ENCODE data around the gene LAMTOR3. TPM values are rescaled to one million over a fixed set of nuclear protein-coding genes. Genes with fewer than 3 reads are reported as not detected.

The LAMTOR3 gene, protein sequence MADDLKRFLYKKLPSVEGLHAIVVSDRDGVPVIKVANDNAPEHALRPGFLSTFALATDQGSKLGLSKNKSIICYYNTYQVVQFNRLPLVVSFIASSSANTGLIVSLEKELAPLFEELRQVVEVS
- 45.0 TPM for polyA plus RNA-seq (2013, experiment 1 of 4)
- 50.1 TPM for polyA plus RNA-seq (2013, experiment 2 of 4)
- 53.0 TPM for polyA plus RNA-seq (2013, experiment 3 of 4)
- 49.1 TPM for polyA plus RNA-seq (2013, experiment 4 of 4)

DNA sequence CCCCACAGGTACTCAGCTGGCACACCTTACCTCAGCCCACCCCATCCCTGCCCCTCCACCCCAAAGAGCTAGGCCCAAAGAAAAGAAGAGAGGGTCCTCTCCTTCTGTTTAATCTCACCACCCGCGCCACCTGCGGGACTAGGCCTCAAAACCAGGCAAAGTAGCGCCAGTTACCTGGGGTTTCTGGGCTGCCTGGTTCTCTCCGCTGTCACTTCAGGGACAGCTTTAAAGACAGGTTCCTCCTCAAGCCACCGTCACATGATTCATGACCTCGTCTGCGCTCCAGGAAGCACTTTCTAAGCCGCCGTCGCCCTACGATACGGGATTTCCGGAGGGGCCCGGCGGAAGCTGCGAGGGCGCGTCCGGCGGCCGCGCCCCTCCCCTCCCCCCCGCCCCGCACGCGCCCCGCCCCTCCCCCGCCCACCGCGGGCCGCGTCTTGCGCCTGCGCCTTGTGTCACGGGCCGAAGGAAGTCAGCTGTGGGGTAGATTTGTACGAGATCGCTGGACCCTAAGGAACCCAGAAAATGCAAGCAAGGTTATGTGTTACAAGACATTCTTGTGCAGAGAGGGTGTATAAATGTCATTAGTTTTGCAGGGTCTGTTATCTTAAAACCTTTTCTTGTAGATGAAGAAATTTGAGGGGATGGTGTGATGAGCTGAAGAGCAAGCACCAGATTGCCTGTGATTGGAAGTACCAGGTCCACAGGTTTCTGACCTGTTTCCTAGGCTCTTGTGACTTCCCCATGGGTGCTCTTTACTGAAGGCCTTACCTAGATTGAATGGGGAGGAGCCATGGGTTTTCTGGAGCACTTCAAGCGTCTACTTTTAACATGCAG, at the start of gene LAMTOR3:
Gene LAMTOR3, minus strand, starts transcription at position 267 of the 837 bp plus-strand sequence. CDS start 464 bp downstream, outside the sequence.
- WGBS, 2 experiments = 1 to 3% methylated on average over 37 to 40 of the region's 40 CpGs
- Histone ChIP-seq H3K27me3 (ENCODE audit: control insufficient read depth, insufficient read depth, low read length, poor library complexity, severe bottlenecking) (no peaks in the 10 kb centered on the region), H3K27ac (ENCODE audit: insufficient read depth, low read depth, low read length, poor library complexity, severe bottlenecking) (peak within 1 kb of the TSS; percentile 36)

DNA sequence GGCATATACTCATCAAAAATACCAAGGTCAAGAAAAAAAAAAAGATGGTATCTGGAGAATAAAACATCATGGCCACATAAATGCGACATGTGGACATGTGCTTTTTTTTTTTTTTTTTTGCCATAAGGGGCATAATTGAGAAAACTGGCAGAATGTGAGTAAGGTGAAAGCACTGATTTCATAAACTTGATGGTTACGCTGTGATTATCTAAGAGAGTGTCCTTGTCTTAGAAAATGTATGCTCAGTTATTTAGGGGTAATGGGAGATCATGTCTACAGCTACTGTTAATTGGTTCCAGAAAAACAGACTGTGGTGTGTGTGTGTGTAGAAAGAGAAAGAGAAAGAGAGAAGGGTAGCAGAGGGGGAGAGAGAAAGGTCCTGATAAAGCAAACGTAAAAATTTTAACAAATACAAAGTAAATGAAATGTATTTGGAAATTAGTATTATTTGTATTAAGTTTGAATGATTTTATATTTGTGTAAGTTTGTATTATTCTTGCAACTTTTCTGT, 44.1 kb upstream of the LAMTOR3 start:
- Histone ChIP-seq H3K9me3 (ENCODE audit: control insufficient read depth, low read length) (no peaks in the 10 kb centered on the region), H3K27ac (ENCODE audit: insufficient read depth, low read depth, low read length, poor library complexity, severe bottlenecking) (no peak overlapping the region), H3K36me3 (ENCODE audit: control insufficient read depth, insufficient read depth, low read length) (peaks cover 10% of the 10 kb centered on the region), H3K4me3 (ENCODE audit: insufficient read depth, low read depth, low read length) (no peak overlapping the region), H3K27me3 (ENCODE audit: control insufficient read depth, insufficient read depth, low read length, poor library complexity, severe bottlenecking) (no peaks in the 10 kb centered on the region), H3K4me1 (ENCODE audit: control insufficient read depth, insufficient read depth, low read length) (no peaks in the 10 kb centered on the region)
- 93 to 97% methylated on average over 2 to 3 of the region's 3 CpGs for WGBS, 2 experiments

More for the DNA sequence above, at the start of gene LAMTOR3:
- no peaks in the 10 kb centered on the region for H3K9me3 ChIP-seq (ENCODE audit: control insufficient read depth, low read length)
- H3K4me3 ChIP-seq (ENCODE audit: insufficient read depth, low read depth, low read length) = peak within 1 kb of the TSS; percentile 85
- peaks cover 6% of the 10 kb centered on the region for H3K4me1 ChIP-seq (ENCODE audit: control insufficient read depth, insufficient read depth, low read length)
- no peaks in the 10 kb centered on the region for H3K36me3 ChIP-seq (ENCODE audit: control insufficient read depth, insufficient read depth, low read length)

DNA sequence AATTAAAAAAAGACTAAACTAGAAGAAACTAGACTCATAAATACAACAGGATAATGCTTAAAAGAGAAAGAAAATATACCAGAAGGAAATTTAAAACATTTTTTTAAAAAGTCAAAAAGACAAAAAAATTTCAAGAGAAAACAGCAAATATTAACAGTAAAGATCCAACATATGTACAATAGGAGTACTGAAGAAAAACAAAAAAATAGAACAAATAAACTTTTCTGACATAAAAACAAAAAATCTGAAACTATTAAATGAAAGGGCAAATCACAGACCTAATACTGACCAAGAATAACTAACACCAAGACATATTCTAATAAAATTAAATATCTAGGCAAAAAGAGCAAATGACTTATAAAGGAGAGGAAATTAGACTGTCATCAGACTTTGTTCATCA, 40.7 kb upstream of the LAMTOR3 start:
- H3K4me3 ChIP-seq (ENCODE audit: insufficient read depth, low read depth, low read length) = no peak overlapping the region
- H3K36me3 ChIP-seq (ENCODE audit: control insufficient read depth, insufficient read depth, low read length) = peaks cover 13% of the 10 kb centered on the region
- no peaks in the 10 kb centered on the region for H3K9me3 ChIP-seq (ENCODE audit: control insufficient read depth, low read length)
- H3K4me1 ChIP-seq (ENCODE audit: control insufficient read depth, insufficient read depth, low read length) = no peaks in the 10 kb centered on the region
- no peak overlapping the region for H3K27ac ChIP-seq (ENCODE audit: insufficient read depth, low read depth, low read length, poor library complexity, severe bottlenecking)
- no peaks in the 10 kb centered on the region for H3K27me3 ChIP-seq (ENCODE audit: control insufficient read depth, insufficient read depth, low read length, poor library complexity, severe bottlenecking)

DNA sequence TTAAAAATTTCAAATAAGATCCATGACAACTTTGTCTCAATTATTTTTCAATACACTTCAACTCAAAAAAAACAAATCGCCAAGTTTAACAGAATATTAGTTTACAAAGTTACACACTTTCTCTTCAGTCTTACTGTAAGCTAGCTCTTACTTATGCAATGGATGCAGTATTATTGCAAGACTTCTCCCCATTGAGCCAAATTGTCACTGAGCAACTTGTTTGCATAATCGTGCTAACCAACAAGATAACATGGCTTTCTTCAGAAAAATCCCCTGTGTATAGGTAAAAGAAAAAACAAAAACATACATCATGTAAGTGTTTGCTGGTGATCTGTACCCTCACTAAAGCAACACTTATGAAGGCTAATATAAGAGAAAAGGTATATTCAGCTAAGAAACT, 33.3 kb upstream of the LAMTOR3 start:
- Histone ChIP-seq H3K4me1 (ENCODE audit: control insufficient read depth, insufficient read depth, low read length) (no peaks in the 10 kb centered on the region), H3K27ac (ENCODE audit: insufficient read depth, low read depth, low read length, poor library complexity, severe bottlenecking) (no peak overlapping the region), H3K9me3 (ENCODE audit: control insufficient read depth, low read length) (no peaks in the 10 kb centered on the region), H3K27me3 (ENCODE audit: control insufficient read depth, insufficient read depth, low read length, poor library complexity, severe bottlenecking) (no peaks in the 10 kb centered on the region), H3K4me3 (ENCODE audit: insufficient read depth, low read depth, low read length) (no peak overlapping the region), H3K36me3 (ENCODE audit: control insufficient read depth, insufficient read depth, low read length) (peaks cover 3% of the 10 kb centered on the region)
- WGBS, 2 experiments = 82 to 100% methylated on average over 1 to 2 of the region's 2 CpGs

DNA sequence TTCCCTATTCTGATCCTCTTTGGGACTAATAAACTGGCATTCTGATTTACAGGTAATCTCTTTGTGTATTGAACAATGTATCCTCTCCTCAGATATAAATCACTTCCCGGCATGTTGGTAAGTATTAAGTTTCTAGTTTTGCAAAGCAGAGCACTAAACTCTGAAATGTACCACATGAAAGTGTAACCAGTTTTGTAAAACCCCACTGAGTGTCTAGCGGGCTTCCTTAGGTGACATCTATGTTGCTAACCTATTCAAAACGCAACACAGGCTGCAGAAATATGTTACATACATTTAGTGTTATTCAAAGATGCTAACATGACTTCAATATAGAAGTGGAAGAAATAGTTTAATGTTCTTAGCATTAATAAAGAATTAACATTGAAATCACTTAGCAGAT, 26.9 kb upstream of the LAMTOR3 start:
- 91 to 100% methylated on average over 2 to 3 of the region's 3 CpGs for WGBS, 2 experiments
- no peak overlapping the region for H3K27ac ChIP-seq (ENCODE audit: insufficient read depth, low read depth, low read length, poor library complexity, severe bottlenecking)
- H3K27me3 ChIP-seq (ENCODE audit: control insufficient read depth, insufficient read depth, low read length, poor library complexity, severe bottlenecking) = no peaks in the 10 kb centered on the region
- no peaks in the 10 kb centered on the region for H3K9me3 ChIP-seq (ENCODE audit: control insufficient read depth, low read length)
- H3K4me3 ChIP-seq (ENCODE audit: insufficient read depth, low read depth, low read length) = no peak overlapping the region
- H3K36me3 ChIP-seq (ENCODE audit: control insufficient read depth, insufficient read depth, low read length) = peaks cover 5% of the 10 kb centered on the region
- H3K4me1 ChIP-seq (ENCODE audit: control insufficient read depth, insufficient read depth, low read length) = no peaks in the 10 kb centered on the region

DNA sequence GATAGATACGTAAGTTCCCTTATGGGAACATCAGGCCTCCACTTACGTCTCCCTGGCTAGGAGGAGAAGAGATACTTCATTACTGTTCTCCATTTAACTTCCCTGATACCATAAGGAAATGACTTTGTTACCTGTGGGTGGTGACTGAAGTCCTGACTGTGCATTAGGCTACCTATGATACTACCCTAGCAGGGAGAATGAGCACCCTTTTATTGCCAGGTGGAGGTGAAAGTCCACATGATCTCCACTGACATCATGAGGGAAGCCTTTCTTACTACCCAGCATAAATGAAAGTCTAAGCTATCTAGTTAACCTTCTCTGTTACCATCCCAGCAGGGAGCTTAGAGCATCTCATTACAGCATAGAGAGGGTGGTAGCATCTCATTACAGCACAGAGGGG, 24.4 kb upstream of the LAMTOR3 start:
- Histone ChIP-seq H3K27me3 (ENCODE audit: control insufficient read depth, insufficient read depth, low read length, poor library complexity, severe bottlenecking) (no peaks in the 10 kb centered on the region), H3K27ac (ENCODE audit: insufficient read depth, low read depth, low read length, poor library complexity, severe bottlenecking) (no peak overlapping the region), H3K4me1 (ENCODE audit: control insufficient read depth, insufficient read depth, low read length) (no peaks in the 10 kb centered on the region), H3K9me3 (ENCODE audit: control insufficient read depth, low read length) (no peaks in the 10 kb centered on the region), H3K36me3 (ENCODE audit: control insufficient read depth, insufficient read depth, low read length) (peaks cover 5% of the 10 kb centered on the region), H3K4me3 (ENCODE audit: insufficient read depth, low read depth, low read length) (no peak overlapping the region)
- 90 to 100% methylated on average over 2 of the region's 2 CpGs for WGBS, 2 experiments

DNA sequence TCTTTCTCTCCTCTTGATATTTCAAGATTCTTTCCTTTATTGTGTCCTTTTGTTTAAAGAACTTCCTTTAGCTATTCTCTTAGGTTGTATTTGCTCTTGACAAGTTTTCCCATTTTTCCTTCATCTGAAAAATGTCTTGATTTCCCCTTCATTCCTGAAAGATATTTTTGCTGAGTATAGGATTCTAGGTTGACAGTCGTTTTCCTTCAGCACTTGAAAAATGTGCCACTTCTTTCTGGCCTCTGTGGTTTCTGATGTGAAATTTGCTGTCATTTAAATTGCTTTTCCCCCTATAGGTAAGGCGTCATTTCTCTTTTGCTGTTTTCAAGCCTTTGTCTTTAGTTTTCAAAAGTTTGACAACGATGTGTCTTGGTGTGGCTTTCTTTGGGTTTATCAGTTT, 23.3 kb upstream of the LAMTOR3 start:
- WGBS, 2 experiments = 90 to 95% methylated on average over 3 of the region's 3 CpGs
- no peaks in the 10 kb centered on the region for H3K27me3 ChIP-seq (ENCODE audit: control insufficient read depth, insufficient read depth, low read length, poor library complexity, severe bottlenecking)
- H3K36me3 ChIP-seq (ENCODE audit: control insufficient read depth, insufficient read depth, low read length) = peaks cover 5% of the 10 kb centered on the region
- no peak overlapping the region for H3K27ac ChIP-seq (ENCODE audit: insufficient read depth, low read depth, low read length, poor library complexity, severe bottlenecking)
- no peak overlapping the region for H3K4me3 ChIP-seq (ENCODE audit: insufficient read depth, low read depth, low read length)
- no peaks in the 10 kb centered on the region for H3K4me1 ChIP-seq (ENCODE audit: control insufficient read depth, insufficient read depth, low read length)
- H3K9me3 ChIP-seq (ENCODE audit: control insufficient read depth, low read length) = no peaks in the 10 kb centered on the region

DNA sequence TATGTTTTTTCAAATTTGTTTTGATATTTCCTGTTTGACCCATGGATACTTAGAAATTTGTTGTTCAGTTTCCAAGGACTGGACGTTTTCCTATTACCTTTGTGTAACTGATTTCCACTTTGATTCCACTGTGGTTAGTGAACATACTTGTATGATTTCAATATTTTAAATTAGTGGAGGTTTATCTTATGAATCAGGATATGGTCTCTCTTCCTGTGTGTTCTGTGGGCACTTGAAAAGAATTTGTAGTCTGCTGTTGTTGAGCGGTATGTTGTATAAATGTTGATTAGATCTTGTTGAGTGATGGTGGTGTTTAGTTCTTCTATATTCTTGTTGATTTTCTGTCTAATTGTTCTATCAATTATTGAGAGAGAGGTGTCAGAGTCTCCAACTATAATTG, 21.2 kb upstream of the LAMTOR3 start:
- Histone ChIP-seq H3K36me3 (ENCODE audit: control insufficient read depth, insufficient read depth, low read length) (peaks cover 5% of the 10 kb centered on the region), H3K27ac (ENCODE audit: insufficient read depth, low read depth, low read length, poor library complexity, severe bottlenecking) (no peak overlapping the region), H3K4me3 (ENCODE audit: insufficient read depth, low read depth, low read length) (no peak overlapping the region), H3K9me3 (ENCODE audit: control insufficient read depth, low read length) (no peaks in the 10 kb centered on the region), H3K27me3 (ENCODE audit: control insufficient read depth, insufficient read depth, low read length, poor library complexity, severe bottlenecking) (no peaks in the 10 kb centered on the region), H3K4me1 (ENCODE audit: control insufficient read depth, insufficient read depth, low read length) (no peaks in the 10 kb centered on the region)
- WGBS, 2 experiments = 94 to 100% methylated on average over 2 of the region's 2 CpGs

DNA sequence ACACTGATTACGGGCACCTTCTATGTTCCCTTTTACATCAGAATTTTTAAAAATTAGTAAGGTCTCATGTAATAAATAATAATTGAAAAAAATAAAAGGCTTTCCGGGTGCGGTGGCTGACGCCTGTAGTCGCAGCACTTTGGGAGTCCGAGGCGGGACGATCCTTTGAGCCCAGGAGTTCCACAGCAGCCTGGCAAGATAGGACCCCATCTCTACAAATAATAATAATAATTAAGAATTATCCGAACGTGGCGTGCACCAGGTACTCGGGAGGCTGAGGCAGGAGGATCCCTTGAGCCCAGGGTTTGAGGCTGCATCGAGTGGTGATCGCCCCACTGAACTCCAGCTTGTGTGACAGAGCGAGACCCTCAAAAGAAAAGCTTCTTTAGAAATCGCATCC, 771 bp upstream of the LAMTOR3 start:
- 92 to 93% methylated on average over 8 to 16 of the region's 16 CpGs for WGBS, 2 experiments
- Histone ChIP-seq H3K27ac (ENCODE audit: insufficient read depth, low read depth, low read length, poor library complexity, severe bottlenecking) (no peak overlapping the region), H3K9me3 (ENCODE audit: control insufficient read depth, low read length) (no peaks in the 10 kb centered on the region)

DNA sequence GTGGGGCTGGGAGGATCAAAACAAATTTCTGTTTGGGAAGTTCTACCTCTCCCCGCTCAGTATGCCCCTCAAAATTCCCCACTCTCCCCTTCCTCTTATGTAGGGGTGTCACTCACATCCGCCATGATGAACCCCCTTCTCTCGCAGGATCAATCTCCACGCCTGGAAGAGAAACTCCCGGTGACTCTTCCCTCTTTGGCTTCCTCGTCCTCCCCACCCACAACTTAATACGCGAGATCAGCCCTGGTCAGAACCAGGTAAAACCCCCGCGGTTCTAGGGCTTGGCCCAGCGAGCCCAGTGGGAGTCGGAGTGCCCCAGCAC, 427 bp downstream of the LAMTOR3 start:
- Histone ChIP-seq H3K9me3 (ENCODE audit: control insufficient read depth, low read length) (no peaks in the 10 kb centered on the region), H3K36me3 (ENCODE audit: control insufficient read depth, insufficient read depth, low read length) (no peaks in the 10 kb centered on the region), H3K4me3 (ENCODE audit: insufficient read depth, low read depth, low read length) (peak overlapping the region; percentile 85), H3K27me3 (ENCODE audit: control insufficient read depth, insufficient read depth, low read length, poor library complexity, severe bottlenecking) (no peaks in the 10 kb centered on the region), H3K4me1 (ENCODE audit: control insufficient read depth, insufficient read depth, low read length) (peaks cover 6% of the 10 kb centered on the region), H3K27ac (ENCODE audit: insufficient read depth, low read depth, low read length, poor library complexity, severe bottlenecking) (peak overlapping the region; percentile 36)
- WGBS, 2 experiments = 4% methylated on average over 12 of the region's 12 CpGs

More for the DNA sequence above, 771 bp upstream of the LAMTOR3 start:
- Histone ChIP-seq H3K36me3 (ENCODE audit: control insufficient read depth, insufficient read depth, low read length) (no peaks in the 10 kb centered on the region), H3K4me1 (ENCODE audit: control insufficient read depth, insufficient read depth, low read length) (peaks cover 6% of the 10 kb centered on the region), H3K27me3 (ENCODE audit: control insufficient read depth, insufficient read depth, low read length, poor library complexity, severe bottlenecking) (no peaks in the 10 kb centered on the region), H3K4me3 (ENCODE audit: insufficient read depth, low read depth, low read length) (peak overlapping the region; percentile 85)

Data from ectodermal cell (in vitro differentiated cells).